Keratinocyte (primary cell): ENCODE measurements around the gene FAM53B. TPM values are rescaled to one million over a fixed set of nuclear protein-coding genes. Genes with fewer than 3 reads are reported as not detected.

ENCODE experiments used
- DNase-seq: peaks from one replicate; pipeline ENCODE4 v3.0.0-alpha.2; 2011; ENCODE audit warnings: low read depth, missing footprints, low spot score
- FAIRE-seq: peaks from 2 replicates; lab custom pipeline; 2011; peaks lifted over from hg19 to GRCh38; lab: Jason Lieb, UNC
- H2AFZ ChIP-seq: 2 replicates; pipeline ENCODE4 v1.6.0; 2012; ENCODE audit warnings: low read length, control low read depth, inconsistent platforms; ENCODE audit not compliant: control insufficient read depth
- H3K27ac ChIP-seq: 2 replicates; pipeline ENCODE4 v1.5.1; 2011; ENCODE audit warnings: low read length; ENCODE audit not compliant: control insufficient read depth, insufficient read depth
- H3K27me3 ChIP-seq: 3 replicates; pipeline ENCODE4 v1.6.0; 2011; ENCODE audit warnings: low read length; ENCODE audit not compliant: control insufficient read depth, insufficient read depth; ENCODE audit errors: extremely low read depth
- H3K36me3 ChIP-seq, 2 experiments: 2 replicates in 1 of 2; 3 replicates in 1 of 2; pipeline ENCODE4 v1.5.1; 2011; ENCODE audit warnings: low read length in 2 of 2, mild to moderate bottlenecking in 1 of 2; ENCODE audit not compliant: control insufficient read depth in 2 of 2, insufficient read depth in 2 of 2; ENCODE audit errors: extremely low read depth in 1 of 2
- H3K4me1 ChIP-seq: 3 replicates; pipeline ENCODE4 v1.5.1; 2011; ENCODE audit warnings: low read length; ENCODE audit not compliant: control insufficient read depth, insufficient read depth; ENCODE audit errors: extremely low read depth
- H3K4me2 ChIP-seq: 3 replicates; pipeline ENCODE4 v1.6.0; 2011; ENCODE audit warnings: low read depth, low read length; ENCODE audit not compliant: control insufficient read depth, insufficient read depth; ENCODE audit errors: extremely low read depth
- H3K4me3 ChIP-seq, 3 experiments: fragments of 200-600 bp in 1 of 3; sonication (generic) in 1 of 3; 2 replicates in 2 of 3; 3 replicates in 1 of 3; pipeline ENCODE4 v1.5.1; 2011 to 2016; ENCODE audit warnings: low read length in 3 of 3, mild to moderate bottlenecking in 3 of 3, control low read depth in 2 of 3, inconsistent platforms in 1 of 3, low read depth in 1 of 3, mixed read lengths in 1 of 3, mixed run types in 1 of 3, moderate library complexity in 1 of 3; ENCODE audit not compliant: control insufficient read depth in 2 of 3, insufficient read depth in 2 of 3; ENCODE audit errors: extremely low read depth in 1 of 3
- H3K79me2 ChIP-seq: 2 replicates; pipeline ENCODE4 v1.6.0; 2012; ENCODE audit warnings: low read length; ENCODE audit not compliant: control insufficient read depth, insufficient read depth
- H3K9ac ChIP-seq: 3 replicates; pipeline ENCODE4 v1.6.0; 2011; ENCODE audit warnings: low read length; ENCODE audit not compliant: control insufficient read depth, insufficient read depth; ENCODE audit errors: extremely low read depth
- H3K9me1 ChIP-seq: 3 replicates; pipeline ENCODE4 v1.6.0; 2011; ENCODE audit warnings: low read length; ENCODE audit not compliant: control insufficient read depth, insufficient read depth; ENCODE audit errors: extremely low read depth
- H3K9me3 ChIP-seq: 2 replicates; pipeline ENCODE4 v1.5.1; 2012; ENCODE audit warnings: low read depth, low read length; ENCODE audit not compliant: control insufficient read depth
- H4K20me1 ChIP-seq: 3 replicates; pipeline ENCODE4 v1.6.0; 2011; ENCODE audit warnings: low read length; ENCODE audit not compliant: control insufficient read depth, insufficient read depth; ENCODE audit errors: extremely low read depth
- EZH2 ChIP-seq: IDR thresholded peaks from one replicate; pipeline ENCODE4 v1.6.1; 2012; ENCODE audit warnings: inconsistent platforms, mild to moderate bottlenecking, low read length, moderate library complexity
- dilution Hi-C: fragments of 300-500 bp; cut with MboI; formaldehyde crosslinking; loops from one replicate; pipeline ENCODE4 v1.7.0; 2020; ENCODE audit warnings: low sequenced_read_pairs; ENCODE audit not compliant: extremely low pct_ligation_motif_present
- polyA plus RNA-seq, 5 experiments: library from polyadenylated mRNA; depleted of rRNA in 3 of 5; stranded (reverse) in 3 of 5; stranded (forward) in 1 of 5; unstranded in 1 of 5; fragments of >200 nt; gene quantifications; 1 replicate in 1 of 5; 2 replicates in 3 of 5; 3 replicates in 1 of 5; pipeline versions ENCODE4 v1.2.1 to v1.2.3, GENCODE V29; 2011 to 2012; ENCODE audit warnings: missing spikeins in 2 of 5, low read depth in 1 of 5, low replicate concordance in 1 of 5
- TF ChIP-seq, protein P1 (sequence below), 3 experiments: IDR thresholded peaks in 1 of 3; conservative IDR thresholded peaks in 1 of 3; optimal IDR thresholded peaks in 1 of 3; 2 replicates in 2 of 3; 3 replicates in 1 of 3; pipeline versions ENCODE3 to v1.5.1; 2011; ENCODE audit warnings: low read length in 3 of 3, mild to moderate bottlenecking in 3 of 3, moderate library complexity in 2 of 3, control low read depth in 1 of 3, inconsistent platforms in 1 of 3; ENCODE audit not compliant: insufficient read depth in 2 of 3; ENCODE audit errors: extremely low read depth in 1 of 3

Gene FAM53B
- polyA plus RNA-seq, 1 donor (not counting 4 experiments of a cell fraction or from before 2014, with no cell fraction given), result 8.6 TPM

DNA sequence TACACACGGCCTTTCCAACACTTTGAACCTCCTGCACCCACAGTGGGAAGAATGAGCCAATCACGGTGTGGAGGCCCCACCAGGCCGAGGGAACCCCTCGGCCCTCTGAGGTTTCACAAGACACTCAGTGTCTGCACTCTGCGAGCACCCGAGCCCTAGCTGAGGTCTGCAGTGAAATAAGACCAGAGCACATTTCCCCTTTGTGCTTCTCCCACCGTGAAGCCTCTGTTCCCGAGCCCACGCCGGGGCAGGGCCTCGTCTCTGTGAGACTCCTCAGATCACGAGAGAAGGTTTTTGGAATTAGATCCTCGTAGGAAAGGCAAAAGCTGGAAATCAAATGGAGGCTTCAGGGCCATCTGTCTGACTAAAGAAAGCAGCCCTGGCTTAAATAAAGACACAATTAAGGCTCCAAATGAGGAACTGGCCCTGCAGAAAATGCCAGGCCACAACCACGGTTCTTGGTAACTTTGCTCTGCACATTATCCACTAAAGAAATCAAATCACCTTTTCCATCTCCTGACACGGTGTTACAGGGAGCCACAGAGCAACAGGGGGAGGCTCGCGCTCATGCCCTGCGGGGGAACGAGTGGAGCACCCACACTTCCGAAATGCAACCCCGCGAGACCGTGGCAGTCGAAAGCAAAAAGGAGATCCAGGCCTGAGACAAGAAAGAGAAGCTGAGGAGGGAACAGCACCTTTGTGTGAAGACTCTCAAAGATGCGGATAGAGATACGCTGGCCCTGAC lies 43.7 kb downstream of the FAM53B start:
- H3K9me3 ChIP-seq, result no peaks in the 10 kb centered on the region

GRCh38 chr10:124699471-124700292 lies 44.5 kb downstream of the FAM53B start:
- no peak for DNase-seq
- Histone ChIP-seq H3K4me2 (no peak overlapping the region), H3K27ac (no peak overlapping the region), H3K79me2 (peaks cover 2% of the 10 kb centered on the region), H3K36me3 (peaks cover 12 to 19% of the 10 kb centered on the region in 2 experiments), H3K27me3 (no peaks in the 10 kb centered on the region), H3K9ac (no peak overlapping the region), H3K4me3 (no peak overlapping the region), H2AFZ (no peak overlapping the region), H3K9me3 (no peaks in the 10 kb centered on the region), H4K20me1 (no peaks in the 10 kb centered on the region), H3K4me1 (no peaks in the 10 kb centered on the region), H3K9me1 (no peaks in the 10 kb centered on the region)
- TF ChIP-seq, protein P1, sequence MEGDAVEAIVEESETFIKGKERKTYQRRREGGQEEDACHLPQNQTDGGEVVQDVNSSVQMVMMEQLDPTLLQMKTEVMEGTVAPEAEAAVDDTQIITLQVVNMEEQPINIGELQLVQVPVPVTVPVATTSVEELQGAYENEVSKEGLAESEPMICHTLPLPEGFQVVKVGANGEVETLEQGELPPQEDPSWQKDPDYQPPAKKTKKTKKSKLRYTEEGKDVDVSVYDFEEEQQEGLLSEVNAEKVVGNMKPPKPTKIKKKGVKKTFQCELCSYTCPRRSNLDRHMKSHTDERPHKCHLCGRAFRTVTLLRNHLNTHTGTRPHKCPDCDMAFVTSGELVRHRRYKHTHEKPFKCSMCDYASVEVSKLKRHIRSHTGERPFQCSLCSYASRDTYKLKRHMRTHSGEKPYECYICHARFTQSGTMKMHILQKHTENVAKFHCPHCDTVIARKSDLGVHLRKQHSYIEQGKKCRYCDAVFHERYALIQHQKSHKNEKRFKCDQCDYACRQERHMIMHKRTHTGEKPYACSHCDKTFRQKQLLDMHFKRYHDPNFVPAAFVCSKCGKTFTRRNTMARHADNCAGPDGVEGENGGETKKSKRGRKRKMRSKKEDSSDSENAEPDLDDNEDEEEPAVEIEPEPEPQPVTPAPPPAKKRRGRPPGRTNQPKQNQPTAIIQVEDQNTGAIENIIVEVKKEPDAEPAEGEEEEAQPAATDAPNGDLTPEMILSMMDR (optimal IDR thresholded peaks at IDR 0.05 in 1 of 3, IDR thresholded peaks at IDR 0.05 in 1 of 3, conservative IDR thresholded peaks at IDR 0.05 in 1 of 3; ENCODE audit: extremely low read depth in 1 of 3, insufficient read depth in 2 of 3, low read length in 3 of 3), result no peak
- TF ChIP-seq EZH2, result no peak
- dilution Hi-C loops, result no loop called here
- FAIRE-seq, result no peak

More for the DNA sequence above, 43.7 kb downstream of the FAM53B start:
- no peak for FAIRE-seq
- Histone ChIP-seq H3K36me3 (peaks cover 18 to 26% of the 10 kb centered on the region in 2 experiments), H3K27ac (no peak overlapping the region), H3K4me1 (no peaks in the 10 kb centered on the region), H3K4me2 (no peak overlapping the region), H2AFZ (no peak overlapping the region), H3K4me3 (no peak overlapping the region), H4K20me1 (no peaks in the 10 kb centered on the region), H3K27me3 (no peaks in the 10 kb centered on the region), H3K9ac (no peak overlapping the region), H3K79me2 (peaks cover 2% of the 10 kb centered on the region), H3K9me1 (no peaks in the 10 kb centered on the region)
- dilution Hi-C loops, result no loop called here
- DNase-seq, result no peak
- no peak for TF ChIP-seq EZH2
- TF ChIP-seq, protein P1 (optimal IDR thresholded peaks at IDR 0.05 in 1 of 3, IDR thresholded peaks at IDR 0.05 in 1 of 3, conservative IDR thresholded peaks at IDR 0.05 in 1 of 3; ENCODE audit: extremely low read depth in 1 of 3, insufficient read depth in 2 of 3, low read length in 3 of 3), result no peak
